ENCODE measurements around the gene BPIFB2.

BPIFB2 gene

DNA sequence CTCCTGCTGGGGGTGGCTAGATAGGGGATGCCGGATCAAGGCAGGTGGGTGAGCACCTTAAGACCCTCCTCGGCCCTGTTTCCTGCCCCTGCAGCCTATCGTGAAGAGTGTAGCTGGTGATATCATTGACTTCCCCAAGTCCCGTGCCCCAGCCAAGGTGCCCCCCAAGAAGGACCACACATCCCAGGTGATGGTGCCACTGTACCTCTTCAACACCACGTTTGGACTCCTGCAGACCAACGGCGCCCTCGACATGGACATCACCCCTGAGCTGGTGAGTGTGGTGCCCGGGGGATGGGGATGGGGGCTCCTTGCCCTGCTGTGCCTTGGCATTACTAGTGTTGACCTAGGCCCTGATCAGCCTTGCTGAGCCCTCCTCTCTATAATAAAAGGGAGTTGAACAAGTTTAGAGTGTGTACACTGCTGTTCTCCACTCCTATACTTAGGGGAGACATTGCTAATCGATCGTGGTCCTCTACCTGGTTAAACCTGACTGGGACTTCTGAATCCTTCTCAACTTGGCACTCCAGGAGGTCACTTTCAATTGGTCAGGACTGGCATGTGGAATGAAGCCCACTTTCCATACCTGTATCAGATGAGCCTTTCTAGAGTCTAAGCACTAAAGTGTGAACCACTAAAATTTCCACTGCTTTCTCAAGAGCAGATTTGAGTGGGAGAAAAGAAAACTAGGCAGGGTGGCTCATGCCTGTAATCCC, 57.2 kb downstream of the BPIFB2 start:
- DNase-seq (ENCODE audit: low spot score) (peak; percentile 84), ATAC-seq (ENCODE audit: low read depth) (no peak)
- no peaks in the 10 kb centered on the region for H3K4me1 ChIP-seq (ENCODE audit: insufficient read depth, poor library complexity, severe bottlenecking)
- H3K9me3 ChIP-seq (ENCODE audit: severe bottlenecking) = no peaks in the 10 kb centered on the region
- no peaks in the 10 kb centered on the region for H3K36me3 ChIP-seq (ENCODE audit: low read depth)
- TF ChIP-seq, protein P1, sequence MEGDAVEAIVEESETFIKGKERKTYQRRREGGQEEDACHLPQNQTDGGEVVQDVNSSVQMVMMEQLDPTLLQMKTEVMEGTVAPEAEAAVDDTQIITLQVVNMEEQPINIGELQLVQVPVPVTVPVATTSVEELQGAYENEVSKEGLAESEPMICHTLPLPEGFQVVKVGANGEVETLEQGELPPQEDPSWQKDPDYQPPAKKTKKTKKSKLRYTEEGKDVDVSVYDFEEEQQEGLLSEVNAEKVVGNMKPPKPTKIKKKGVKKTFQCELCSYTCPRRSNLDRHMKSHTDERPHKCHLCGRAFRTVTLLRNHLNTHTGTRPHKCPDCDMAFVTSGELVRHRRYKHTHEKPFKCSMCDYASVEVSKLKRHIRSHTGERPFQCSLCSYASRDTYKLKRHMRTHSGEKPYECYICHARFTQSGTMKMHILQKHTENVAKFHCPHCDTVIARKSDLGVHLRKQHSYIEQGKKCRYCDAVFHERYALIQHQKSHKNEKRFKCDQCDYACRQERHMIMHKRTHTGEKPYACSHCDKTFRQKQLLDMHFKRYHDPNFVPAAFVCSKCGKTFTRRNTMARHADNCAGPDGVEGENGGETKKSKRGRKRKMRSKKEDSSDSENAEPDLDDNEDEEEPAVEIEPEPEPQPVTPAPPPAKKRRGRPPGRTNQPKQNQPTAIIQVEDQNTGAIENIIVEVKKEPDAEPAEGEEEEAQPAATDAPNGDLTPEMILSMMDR (IDR thresholded peaks at IDR 0.05; ENCODE audit: poor library complexity, severe bottlenecking) = no peak
- H3K27me3 ChIP-seq (ENCODE audit: insufficient read depth, poor library complexity, severe bottlenecking) = no peaks in the 10 kb centered on the region
- no peak overlapping the region for H3K27ac ChIP-seq (ENCODE audit: poor library complexity, severe bottlenecking)
- no peak overlapping the region for H3K4me3 ChIP-seq (ENCODE audit: severe bottlenecking)

DNA sequence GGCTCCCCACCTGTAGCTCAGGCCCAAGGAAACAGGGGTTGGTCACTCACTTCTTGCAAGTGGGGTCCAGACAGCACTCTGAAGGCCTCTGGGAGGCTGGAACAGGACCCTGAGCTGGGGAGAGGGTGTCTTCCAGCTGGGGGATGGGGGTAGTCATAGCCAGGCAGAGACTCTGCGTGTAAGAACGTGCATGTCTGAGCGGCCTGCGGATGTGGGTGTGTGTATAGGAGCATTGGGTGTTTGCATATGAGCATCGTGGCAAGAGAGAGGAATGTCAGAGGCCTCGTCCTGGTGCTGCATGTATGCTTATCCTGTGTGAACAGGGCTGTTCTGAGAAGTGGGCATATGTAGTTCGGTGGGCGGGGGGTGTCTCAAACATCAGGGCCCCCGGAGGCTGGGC, 58.3 kb downstream of the BPIFB2 start:
- ATAC-seq (ENCODE audit: low read depth) (peak; percentile 84), DNase-seq (ENCODE audit: low spot score) (peak; percentile 86)
- Histone ChIP-seq H3K4me1 (ENCODE audit: insufficient read depth, poor library complexity, severe bottlenecking) (no peaks in the 10 kb centered on the region), H3K27ac (ENCODE audit: poor library complexity, severe bottlenecking) (no peak overlapping the region), H3K27me3 (ENCODE audit: insufficient read depth, poor library complexity, severe bottlenecking) (no peaks in the 10 kb centered on the region), H3K4me3 (ENCODE audit: severe bottlenecking) (no peak overlapping the region), H3K9me3 (ENCODE audit: severe bottlenecking) (no peaks in the 10 kb centered on the region), H3K36me3 (ENCODE audit: low read depth) (no peaks in the 10 kb centered on the region)
- TF ChIP-seq, protein P1 (IDR thresholded peaks at IDR 0.05; ENCODE audit: poor library complexity, severe bottlenecking) = no peak

DNA sequence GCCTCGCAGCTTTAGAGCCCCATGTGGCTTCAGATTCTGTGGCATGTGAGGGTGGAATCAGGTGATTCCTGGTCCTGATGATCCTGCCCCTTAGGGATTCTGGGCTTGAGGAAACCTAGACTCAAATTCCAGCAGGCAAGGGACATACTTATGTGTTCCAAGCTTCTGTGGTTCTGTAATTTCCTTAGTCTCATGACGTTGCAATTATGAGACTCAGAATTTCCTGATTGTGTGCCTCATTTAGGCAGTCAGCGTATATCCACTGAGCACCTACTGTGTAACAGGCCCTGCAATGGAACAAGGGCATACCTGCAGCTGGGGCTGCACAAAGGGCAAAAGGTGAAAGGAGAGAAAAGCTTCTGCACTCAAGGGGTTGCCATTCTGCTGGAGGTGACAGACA, 60.3 kb downstream of the BPIFB2 start:
- no peaks in the 10 kb centered on the region for H3K27me3 ChIP-seq (ENCODE audit: insufficient read depth, poor library complexity, severe bottlenecking)
- ATAC-seq (ENCODE audit: low read depth) = no peak
- no peak for DNase-seq (ENCODE audit: low spot score)
- H3K4me1 ChIP-seq (ENCODE audit: insufficient read depth, poor library complexity, severe bottlenecking) = no peaks in the 10 kb centered on the region
- H3K9me3 ChIP-seq (ENCODE audit: severe bottlenecking) = no peaks in the 10 kb centered on the region
- H3K36me3 ChIP-seq (ENCODE audit: low read depth) = no peaks in the 10 kb centered on the region
- H3K4me3 ChIP-seq (ENCODE audit: severe bottlenecking) = no peak overlapping the region
- TF ChIP-seq, protein P1 (IDR thresholded peaks at IDR 0.05; ENCODE audit: poor library complexity, severe bottlenecking) = no peak
- no peak overlapping the region for H3K27ac ChIP-seq (ENCODE audit: poor library complexity, severe bottlenecking)

DNA sequence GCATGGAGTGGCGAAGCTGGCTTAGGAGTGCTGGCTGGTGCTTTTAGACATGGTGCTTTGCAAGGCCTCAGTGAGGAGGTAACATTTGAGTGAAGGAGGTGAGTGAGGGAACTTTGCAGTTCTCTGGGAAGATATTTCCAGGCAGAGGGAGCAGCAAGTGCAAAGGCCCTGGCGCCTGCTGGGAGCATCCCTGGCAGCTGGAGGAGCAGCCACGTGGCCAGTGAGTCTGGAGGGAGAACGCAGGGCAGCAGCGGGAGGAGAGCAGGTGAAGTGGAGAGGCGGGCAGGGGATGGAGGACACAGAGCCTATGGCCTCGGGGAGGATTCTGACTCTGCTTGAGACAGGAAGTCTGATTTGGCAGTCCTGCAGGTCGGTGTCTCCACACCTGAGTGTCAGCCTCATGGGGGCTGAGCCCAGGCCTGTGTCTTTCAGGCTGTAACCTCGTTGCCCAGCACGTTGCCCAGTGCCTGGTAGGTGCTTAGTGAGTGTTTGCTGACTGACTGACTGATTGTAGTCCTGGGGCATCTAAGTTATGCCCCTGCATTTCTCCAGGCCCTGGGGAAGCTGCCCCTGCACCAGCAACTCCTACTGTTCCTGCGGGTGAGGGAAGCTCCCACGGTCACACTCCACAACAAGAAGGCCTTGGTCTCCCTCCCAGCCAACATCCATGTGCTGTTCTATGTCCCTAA, 60.9 kb downstream of the BPIFB2 start:
- no peak for ATAC-seq (ENCODE audit: low read depth)
- H3K4me3 ChIP-seq (ENCODE audit: severe bottlenecking) = no peak overlapping the region
- TF ChIP-seq, protein P1 (IDR thresholded peaks at IDR 0.05; ENCODE audit: poor library complexity, severe bottlenecking) = no peak
- no peaks in the 10 kb centered on the region for H3K4me1 ChIP-seq (ENCODE audit: insufficient read depth, poor library complexity, severe bottlenecking)
- H3K36me3 ChIP-seq (ENCODE audit: low read depth) = no peaks in the 10 kb centered on the region
- H3K27me3 ChIP-seq (ENCODE audit: insufficient read depth, poor library complexity, severe bottlenecking) = no peaks in the 10 kb centered on the region
- H3K27ac ChIP-seq (ENCODE audit: poor library complexity, severe bottlenecking) = no peak overlapping the region
- H3K9me3 ChIP-seq (ENCODE audit: severe bottlenecking) = no peaks in the 10 kb centered on the region
- DNase-seq (ENCODE audit: low spot score) = peak; percentile 72

DNA sequence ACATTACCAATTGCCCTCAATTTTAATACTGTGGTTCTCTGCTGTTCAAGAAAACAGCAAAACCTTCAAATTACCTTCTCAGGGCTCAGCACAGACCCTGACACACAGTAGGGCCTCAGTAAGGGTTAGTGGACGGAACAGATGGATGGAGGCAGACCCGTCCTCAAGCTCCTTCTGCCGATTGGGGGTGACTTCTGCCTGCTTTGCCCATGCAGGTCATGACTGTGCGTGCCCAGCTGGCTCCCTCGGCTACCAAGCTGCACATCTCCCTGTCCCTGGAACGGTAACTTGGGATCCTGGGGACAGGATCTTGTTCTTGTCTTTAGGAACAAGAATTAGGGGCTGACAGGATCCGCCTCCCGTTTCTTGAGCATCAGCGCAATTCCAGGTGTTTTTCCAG, 62.2 kb downstream of the BPIFB2 start:
- no peaks in the 10 kb centered on the region for H3K27me3 ChIP-seq (ENCODE audit: insufficient read depth, poor library complexity, severe bottlenecking)
- H3K4me1 ChIP-seq (ENCODE audit: insufficient read depth, poor library complexity, severe bottlenecking) = no peaks in the 10 kb centered on the region
- peak; percentile 75 for DNase-seq (ENCODE audit: low spot score)
- no peaks in the 10 kb centered on the region for H3K36me3 ChIP-seq (ENCODE audit: low read depth)
- no peaks in the 10 kb centered on the region for H3K9me3 ChIP-seq (ENCODE audit: severe bottlenecking)
- ATAC-seq (ENCODE audit: low read depth) = no peak
- H3K4me3 ChIP-seq (ENCODE audit: severe bottlenecking) = no peak overlapping the region
- TF ChIP-seq, protein P1 (IDR thresholded peaks at IDR 0.05; ENCODE audit: poor library complexity, severe bottlenecking) = no peak
- H3K27ac ChIP-seq (ENCODE audit: poor library complexity, severe bottlenecking) = no peak overlapping the region

Measured in RWPE2 (cell line).